Stimulated activated naive CD8-positive, alpha-beta T cell treated with anti-CD3 and anti-CD28 coated beads, Interleukin-15, Interleukin-2, amounts not matched to agents 100 ng/mL and 50 ng/mL, for 24 hours (primary cell): ENCODE measurements around the gene AHCY.
"Not testable (repeated sequence)": the region's sequence is repeated elsewhere in the genome, so short reads cannot be mapped to it uniquely, and the experiment has no call there.

ENCODE experiments used
- H3K27ac Mint-ChIP-seq: one replicate; pipeline ENCODE4 v1.8.0; 2021; ENCODE audit warnings: mild to moderate bottlenecking, mixed read lengths
- H3K27me3 Mint-ChIP-seq: one replicate; pipeline ENCODE4 v1.8.0; 2021; ENCODE audit warnings: mixed read lengths
- H3K36me3 Mint-ChIP-seq: one replicate; pipeline ENCODE4 v1.8.0; 2021; ENCODE audit warnings: low read depth, mixed read lengths
- H3K4me1 Mint-ChIP-seq: one replicate; pipeline ENCODE4 v1.8.0; 2021; ENCODE audit warnings: low read depth, mixed read lengths
- H3K4me3 Mint-ChIP-seq: one replicate; pipeline ENCODE4 v1.8.0; 2021; ENCODE audit warnings: mild to moderate bottlenecking, mixed read lengths
- H3K9me3 Mint-ChIP-seq: one replicate; pipeline ENCODE4 v1.8.0; 2021; ENCODE audit warnings: mixed read lengths

AHCY gene

DNA sequence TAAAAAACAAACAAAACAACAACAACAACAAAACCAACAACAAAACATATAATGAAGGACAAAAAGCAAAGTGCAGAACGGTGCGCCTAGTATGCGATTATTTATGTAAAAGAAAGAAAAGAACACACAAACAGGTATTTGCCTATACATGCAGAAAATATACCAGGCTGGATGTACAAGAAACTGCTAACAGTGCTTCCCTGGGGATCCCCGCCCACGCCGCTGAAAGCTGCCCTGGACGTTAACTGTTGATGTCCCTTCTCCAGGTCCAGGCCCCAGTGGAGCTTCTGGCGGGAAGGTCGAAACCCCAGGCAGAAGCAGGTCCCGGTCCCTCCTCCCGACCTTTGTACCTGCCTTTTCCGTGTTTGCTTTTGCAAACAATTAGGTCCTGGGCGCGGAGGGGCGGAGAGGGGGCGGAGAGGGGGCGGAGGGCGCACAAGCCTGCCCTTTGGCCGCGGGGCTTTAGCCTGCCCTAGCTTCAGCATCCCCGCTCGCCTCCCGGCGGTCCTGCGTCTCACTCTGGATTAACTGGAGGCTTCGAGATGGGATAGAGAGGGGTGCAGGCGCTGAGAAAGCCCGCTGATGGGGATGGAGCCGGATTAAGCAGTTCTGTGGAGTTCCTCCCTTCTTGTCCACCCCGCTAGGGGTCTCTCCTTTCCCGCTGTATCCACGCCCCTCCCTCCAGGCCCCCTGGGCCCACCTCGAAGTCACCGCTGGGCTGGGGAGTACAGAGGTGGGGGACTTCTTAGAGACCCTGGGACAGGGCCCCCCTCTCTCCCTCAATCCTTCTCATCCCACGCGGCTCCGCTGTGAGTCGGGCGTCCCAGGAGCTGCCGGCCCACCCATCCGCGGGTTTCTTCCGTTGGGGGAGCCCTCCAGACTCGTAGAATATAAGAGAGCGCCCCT lies 8.2 kb upstream of the AHCY start:
- Mint-ChIP-seq H3K9me3 (no peaks in the 10 kb centered on the region), H3K27me3 (peaks cover 18% of the 10 kb centered on the region), H3K27ac (no peak overlapping the region), H3K36me3 (no peaks in the 10 kb centered on the region), H3K4me1 (peaks cover 9% of the 10 kb centered on the region), H3K4me3 (no peak overlapping the region)

DNA sequence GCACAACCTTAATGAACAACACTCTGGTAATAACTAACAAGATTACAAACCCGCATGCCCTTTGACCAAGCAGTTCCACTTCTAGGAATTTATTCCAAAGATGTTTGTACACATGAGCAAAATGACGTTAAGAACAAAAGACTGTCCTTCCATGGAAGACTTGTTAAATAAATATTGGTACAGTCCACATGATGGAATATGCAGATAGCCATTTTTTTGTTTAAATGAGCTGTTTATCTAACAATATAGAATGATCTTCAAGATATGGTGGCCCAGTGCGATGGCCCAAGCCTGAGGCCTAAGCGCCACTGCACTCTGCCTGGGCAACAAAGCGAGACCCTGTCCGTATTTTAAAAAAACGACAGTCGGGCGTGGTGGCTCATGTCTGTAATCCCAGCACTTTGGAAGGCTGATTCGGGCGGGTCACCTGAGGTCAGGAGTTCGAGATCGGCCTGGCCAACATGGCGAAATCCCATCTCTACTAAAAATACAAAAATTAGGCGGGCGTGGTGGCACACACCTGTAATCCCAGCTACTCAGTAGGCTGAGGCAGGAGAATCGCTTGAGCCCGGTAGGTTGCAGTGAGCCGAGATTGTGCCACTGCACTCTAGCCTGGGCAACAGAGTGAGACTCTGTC lies 7.4 kb upstream of the AHCY start:
- Mint-ChIP-seq H3K36me3 (no peaks in the 10 kb centered on the region), H3K4me1 (peaks cover 9% of the 10 kb centered on the region), H3K27ac (no peak overlapping the region), H3K4me3 (no peak overlapping the region), H3K27me3 (peaks cover 18% of the 10 kb centered on the region), H3K9me3 (no peaks in the 10 kb centered on the region)

DNA sequence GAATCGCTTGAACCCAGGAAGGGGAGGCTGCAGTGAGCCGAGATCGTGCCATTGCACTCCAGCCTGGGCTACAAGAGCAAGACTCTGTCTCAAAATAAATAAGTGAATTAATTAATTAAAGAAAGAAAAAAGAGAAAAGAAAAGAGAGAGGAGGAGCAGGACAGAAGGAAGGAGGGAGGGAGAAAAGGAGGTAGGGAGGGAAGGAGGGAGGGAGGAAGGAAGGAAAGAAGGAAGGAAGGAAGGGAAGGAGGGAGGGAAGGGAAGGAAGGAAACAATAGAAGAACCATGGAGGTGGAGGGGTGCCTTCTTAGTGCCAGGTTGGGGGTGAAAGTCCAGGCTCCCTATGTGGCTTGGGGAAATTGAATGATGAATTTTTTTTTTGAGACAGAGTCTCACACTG lies 6.5 kb upstream of the AHCY start:
- Mint-ChIP-seq H3K4me3 (no peak overlapping the region), H3K27ac (no peak overlapping the region), H3K27me3 (peaks cover 18% of the 10 kb centered on the region), H3K4me1 (peaks cover 9% of the 10 kb centered on the region), H3K36me3 (no peaks in the 10 kb centered on the region), H3K9me3 (no peaks in the 10 kb centered on the region)

DNA sequence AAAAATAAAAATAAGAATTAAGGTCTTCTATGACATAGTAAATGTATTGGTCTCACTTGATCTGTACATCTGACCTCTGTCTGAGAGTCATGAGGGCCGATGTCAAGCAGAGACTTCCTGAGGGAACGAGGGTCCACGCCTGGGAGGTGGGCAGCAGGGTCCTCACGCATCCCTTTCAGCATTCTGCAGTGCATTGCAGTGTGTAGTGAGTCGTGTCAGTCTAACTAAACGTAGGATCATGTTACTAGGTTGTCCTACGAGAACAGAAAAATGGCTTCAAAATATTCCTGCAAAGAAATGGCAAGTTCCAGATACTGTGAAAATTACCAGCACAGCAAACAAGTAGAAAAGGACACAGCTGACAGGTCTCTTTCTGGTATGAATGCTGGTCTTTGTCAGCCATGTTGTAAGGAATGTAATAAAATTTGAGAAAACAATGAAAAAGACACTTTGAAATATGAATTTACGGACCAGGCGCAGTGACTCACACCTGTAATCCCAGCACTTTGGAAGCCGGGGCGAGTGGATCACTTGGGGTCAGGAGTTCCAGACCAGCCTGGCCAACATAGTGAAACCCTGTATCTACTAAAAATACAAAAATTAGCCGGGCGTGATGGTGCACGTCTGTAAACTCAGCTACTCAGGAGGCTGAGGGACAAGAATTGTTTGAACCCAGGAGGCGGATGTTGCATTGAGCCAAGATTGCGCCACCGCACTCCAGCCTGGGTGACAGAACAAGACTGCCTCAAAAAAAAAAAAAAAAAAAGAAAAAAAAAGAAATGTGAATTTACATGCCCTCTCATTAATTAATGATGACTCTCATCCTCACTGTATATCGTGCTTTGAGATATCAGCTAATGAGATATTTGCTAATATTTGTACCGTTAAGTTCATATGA lies 2.4 kb upstream of the AHCY start:
- H3K27ac Mint-ChIP-seq = no peak overlapping the region
- no peak overlapping the region for H3K4me3 Mint-ChIP-seq
- H3K9me3 Mint-ChIP-seq = no peaks in the 10 kb centered on the region
- peaks cover 4% of the 10 kb centered on the region for H3K27me3 Mint-ChIP-seq
- peaks cover 10% of the 10 kb centered on the region for H3K4me1 Mint-ChIP-seq
- peaks cover 9% of the 10 kb centered on the region for H3K36me3 Mint-ChIP-seq

DNA sequence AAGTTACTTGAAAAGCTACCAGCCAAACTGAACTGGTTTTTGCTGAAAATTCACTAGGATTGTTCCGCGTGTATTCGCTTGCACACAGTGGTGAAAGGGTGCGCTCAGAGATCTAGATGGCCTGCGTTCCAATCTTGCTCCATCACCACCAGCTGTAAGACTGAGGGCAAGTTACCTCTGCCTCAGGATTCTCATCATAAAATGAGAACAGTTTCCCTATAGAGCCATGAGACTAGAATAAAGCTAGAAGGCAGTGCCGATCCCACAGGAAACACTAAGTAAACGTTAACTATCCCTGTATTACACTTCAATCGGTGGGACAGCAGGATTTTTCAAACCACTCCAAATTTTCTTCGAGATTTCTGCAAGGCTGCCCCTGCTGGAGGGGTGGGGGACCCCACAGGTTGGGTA lies 838 bp downstream of the AHCY start:
- Mint-ChIP-seq H3K27me3 (no peaks in the 10 kb centered on the region), H3K4me1 (peaks cover 10% of the 10 kb centered on the region), H3K9me3 (no peaks in the 10 kb centered on the region), H3K4me3 (no peak overlapping the region), H3K27ac (peak overlapping the region; percentile 95), H3K36me3 (peaks cover 13% of the 10 kb centered on the region)

DNA sequence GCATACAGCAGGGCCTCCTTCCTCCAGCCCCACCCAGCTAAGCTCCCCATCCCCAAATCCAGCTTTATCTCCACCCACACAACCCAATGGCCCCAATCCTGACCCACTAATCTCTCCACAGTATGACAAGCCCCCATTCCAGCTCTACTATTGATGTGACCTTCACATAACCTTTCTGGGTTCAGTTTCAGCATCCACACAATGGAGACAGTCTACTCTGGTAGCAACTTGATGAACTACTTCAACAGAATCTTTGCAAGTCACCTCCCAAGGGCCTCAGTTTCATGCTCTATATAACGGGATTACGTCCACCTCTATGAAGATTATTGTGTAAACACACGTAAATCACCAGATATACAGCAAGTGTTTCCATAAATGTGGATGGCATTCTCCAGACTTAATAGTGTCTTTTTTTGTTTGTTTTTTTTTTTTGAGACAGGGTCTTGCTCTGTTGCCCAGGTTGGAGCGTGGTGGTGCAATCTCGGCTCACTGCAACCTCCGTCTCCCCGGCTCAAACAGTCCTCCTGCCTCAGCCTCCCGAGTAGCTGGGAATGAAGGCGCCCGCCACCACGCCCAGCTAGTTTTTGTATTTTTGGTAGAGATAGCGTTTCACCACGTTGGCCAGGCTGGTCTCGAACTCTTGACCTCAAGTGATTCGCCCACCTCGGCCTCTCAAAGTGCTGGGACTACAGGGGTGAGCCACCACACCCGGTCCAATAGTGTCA lies 1.4 kb downstream of the AHCY start:
- Mint-ChIP-seq H3K36me3 (peaks cover 13% of the 10 kb centered on the region), H3K27ac (peak overlapping the region; percentile 95), H3K4me1 (peaks cover 10% of the 10 kb centered on the region), H3K4me3 (no peak overlapping the region), H3K9me3 (no peaks in the 10 kb centered on the region), H3K27me3 (no peaks in the 10 kb centered on the region)

DNA sequence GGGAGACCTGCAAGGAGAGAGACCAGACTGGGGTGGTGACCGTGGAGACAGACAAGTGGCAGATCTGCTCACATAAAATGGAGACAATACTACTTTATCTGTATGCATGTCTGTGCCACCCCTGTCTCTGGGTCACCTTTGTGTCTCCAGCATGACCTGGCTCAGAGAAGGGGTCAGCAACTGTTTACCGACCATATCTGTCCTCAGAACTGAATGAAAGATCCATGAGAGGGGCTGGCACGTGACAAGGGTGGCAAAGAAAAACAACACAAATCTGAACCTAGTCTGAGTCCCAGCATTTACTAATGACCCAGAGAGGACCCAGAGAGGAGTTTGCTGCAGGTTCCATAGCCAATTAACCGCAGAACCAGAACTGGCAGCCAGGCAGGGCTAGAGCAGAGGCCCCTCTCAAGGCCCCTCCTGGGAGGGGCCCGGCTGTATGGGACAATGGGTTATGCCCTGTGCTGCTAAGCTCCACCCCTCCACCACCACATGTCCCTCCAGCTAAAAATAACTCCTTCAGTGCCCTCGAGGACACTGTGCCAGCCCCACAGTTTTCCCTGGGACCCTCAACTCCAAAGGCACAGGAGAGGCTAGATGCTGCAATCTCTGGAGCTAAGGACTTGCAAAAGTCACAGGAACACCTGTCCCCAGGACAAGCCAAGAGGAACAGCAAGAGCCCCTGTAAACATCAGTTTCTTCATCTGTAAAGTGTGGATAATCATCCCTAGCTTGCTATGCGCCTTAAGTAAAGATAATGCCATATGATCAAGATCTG lies 2.2 kb downstream of the AHCY start:
- Mint-ChIP-seq H3K4me3 (no peak overlapping the region), H3K36me3 (peaks cover 14% of the 10 kb centered on the region), H3K27ac (peak overlapping the region; percentile 95), H3K4me1 (peaks cover 10% of the 10 kb centered on the region), H3K27me3 (no peaks in the 10 kb centered on the region), H3K9me3 (no peaks in the 10 kb centered on the region)

DNA sequence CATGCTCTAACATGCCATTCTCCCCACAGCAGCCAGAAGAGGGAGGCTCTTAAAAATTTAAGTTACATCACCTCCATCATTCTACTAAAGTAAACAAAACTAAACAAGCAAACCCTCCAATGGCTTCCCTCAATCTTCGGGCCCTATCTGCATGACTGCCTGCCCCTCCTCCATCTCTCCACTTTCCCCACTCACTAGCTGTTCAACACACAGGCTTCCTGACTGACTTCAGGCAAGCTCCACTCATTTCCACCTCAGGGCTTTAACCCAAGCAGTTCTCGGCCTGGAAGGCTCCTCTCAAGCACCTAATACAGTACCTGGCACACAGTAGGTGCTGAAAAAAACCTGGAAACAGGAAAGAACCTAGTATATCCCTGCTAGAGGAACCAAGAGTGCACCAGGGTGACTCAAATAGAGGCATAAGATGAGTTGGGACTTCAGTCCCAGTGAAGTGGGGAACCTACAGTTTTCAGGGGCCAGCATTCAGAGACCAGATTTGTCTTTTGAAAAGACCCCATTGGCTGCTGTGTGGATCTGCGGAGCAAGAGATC lies 2.8 kb downstream of the AHCY start:
- Mint-ChIP-seq H3K27ac (no peak overlapping the region), H3K36me3 (peaks cover 18% of the 10 kb centered on the region)

DNA sequence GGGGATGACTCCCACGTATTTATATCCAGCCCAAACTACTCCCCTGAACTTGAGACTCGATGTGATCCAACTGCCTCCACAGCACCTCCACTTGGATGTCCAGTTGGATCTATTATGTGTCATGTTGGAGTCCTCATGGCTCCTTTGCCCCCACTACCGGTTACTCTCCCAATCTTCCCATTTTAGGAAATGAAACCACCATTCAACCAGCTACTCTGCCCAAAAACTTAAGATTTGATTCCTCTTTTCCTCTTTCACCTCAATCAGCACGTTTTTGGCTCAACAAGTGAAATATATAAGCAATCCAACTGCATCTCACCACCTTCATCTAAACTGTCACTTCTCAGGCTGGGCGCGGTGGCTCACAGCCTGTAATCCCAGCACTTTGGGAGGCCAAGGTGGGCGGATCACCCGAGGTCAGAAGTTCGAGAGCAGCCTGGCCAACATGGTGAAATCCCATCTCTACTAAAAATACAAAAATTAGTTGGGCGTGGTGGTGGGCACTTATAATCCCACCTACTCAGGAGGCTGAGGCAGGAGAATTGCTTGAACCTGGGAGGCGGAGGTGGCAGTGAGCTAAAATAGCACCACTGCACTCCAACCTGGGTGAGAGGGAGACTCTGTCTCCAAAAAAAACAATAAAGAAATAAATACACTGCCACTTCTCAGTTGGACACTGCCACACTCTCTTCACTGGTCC lies 3.4 kb downstream of the AHCY start:
- H3K9me3 Mint-ChIP-seq = no peaks in the 10 kb centered on the region

More for the DNA sequence above, 2.8 kb downstream of the AHCY start:
- Mint-ChIP-seq H3K4me3 (no peak overlapping the region), H3K27me3 (no peaks in the 10 kb centered on the region), H3K4me1 (peaks cover 10% of the 10 kb centered on the region), H3K9me3 (no peaks in the 10 kb centered on the region)

DNA sequence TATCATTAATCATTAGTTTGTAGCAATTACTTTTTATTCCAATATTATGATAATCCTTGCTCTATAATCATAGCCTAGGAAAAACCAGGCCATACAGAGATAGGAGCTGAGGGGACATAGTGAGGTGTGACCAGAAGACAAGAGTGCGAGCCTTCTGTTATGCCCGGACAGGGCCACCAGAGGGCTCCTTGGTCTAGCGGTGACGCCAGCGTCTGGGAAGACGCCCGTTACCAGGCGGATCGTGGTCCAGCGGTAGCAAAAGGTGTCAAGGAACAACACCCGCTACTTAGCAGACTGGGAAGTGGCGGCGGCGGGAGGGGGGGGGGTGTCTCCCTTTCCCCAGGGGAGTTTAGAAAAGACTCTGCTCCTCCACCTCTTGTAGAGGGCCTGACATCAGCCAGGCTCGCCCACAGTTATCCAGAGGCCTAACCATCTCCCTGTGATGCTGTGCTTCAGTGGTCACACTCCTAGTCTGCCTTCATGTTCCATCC lies 4.8 kb downstream of the AHCY start:
- not testable (repeated sequence) for H3K27ac Mint-ChIP-seq, H3K4me3 Mint-ChIP-seq, H3K4me1 Mint-ChIP-seq, H3K9me3 Mint-ChIP-seq, H3K27me3 Mint-ChIP-seq
- H3K36me3 Mint-ChIP-seq = peaks cover 35% of the 10 kb centered on the region

More for the DNA sequence above, 3.4 kb downstream of the AHCY start:
- Mint-ChIP-seq H3K27me3 (no peaks in the 10 kb centered on the region), H3K4me3 (no peak overlapping the region), H3K36me3 (peaks cover 22% of the 10 kb centered on the region), H3K27ac (no peak overlapping the region), H3K4me1 (peaks cover 10% of the 10 kb centered on the region)

DNA sequence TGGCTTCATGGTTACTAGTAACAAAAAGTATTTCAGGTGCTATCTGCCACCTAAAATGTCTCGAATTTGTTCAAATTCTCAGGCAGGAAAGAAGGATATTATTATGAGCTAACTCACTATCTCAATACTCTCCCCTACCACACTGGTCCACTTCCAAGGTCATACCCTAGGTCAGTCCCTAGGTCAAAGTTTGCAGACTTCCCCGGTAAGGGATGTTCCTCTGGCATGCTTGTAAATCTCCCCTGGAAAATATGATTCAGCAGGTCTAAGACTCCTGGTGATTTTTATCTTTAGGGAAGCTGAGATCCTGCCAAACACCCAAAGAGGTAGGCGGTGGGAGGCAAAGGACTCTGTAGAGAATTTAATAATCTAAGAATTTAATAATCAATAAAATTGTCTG lies 6.7 kb downstream of the AHCY start:
- Mint-ChIP-seq H3K36me3 (peaks cover 44% of the 10 kb centered on the region), H3K4me3 (no peak overlapping the region), H3K4me1 (no peaks in the 10 kb centered on the region), H3K9me3 (no peaks in the 10 kb centered on the region), H3K27ac (no peak overlapping the region), H3K27me3 (no peaks in the 10 kb centered on the region)

DNA sequence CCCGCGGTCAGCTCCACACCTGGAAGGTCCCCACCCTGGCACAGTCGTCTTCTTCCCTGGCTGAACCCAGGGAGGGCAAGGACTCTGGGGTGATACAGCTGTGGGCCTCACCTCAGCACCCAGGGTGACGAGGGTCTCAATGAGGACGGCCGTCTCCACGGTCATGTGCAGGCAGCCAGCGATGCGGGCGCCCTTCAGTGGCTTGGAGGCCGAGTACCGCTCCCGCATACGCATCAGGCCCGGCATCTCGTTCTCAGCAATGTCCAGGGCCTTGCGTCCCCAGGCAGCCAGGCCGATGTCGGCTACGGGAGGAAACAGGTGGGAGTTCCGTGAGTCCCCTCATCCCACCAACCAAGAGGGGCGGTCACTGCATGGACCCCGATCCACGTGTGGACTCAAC lies 7.9 kb downstream of the AHCY start:
- Mint-ChIP-seq H3K36me3 (peaks cover 54% of the 10 kb centered on the region), H3K4me1 (no peaks in the 10 kb centered on the region), H3K27ac (no peak overlapping the region)

DNA sequence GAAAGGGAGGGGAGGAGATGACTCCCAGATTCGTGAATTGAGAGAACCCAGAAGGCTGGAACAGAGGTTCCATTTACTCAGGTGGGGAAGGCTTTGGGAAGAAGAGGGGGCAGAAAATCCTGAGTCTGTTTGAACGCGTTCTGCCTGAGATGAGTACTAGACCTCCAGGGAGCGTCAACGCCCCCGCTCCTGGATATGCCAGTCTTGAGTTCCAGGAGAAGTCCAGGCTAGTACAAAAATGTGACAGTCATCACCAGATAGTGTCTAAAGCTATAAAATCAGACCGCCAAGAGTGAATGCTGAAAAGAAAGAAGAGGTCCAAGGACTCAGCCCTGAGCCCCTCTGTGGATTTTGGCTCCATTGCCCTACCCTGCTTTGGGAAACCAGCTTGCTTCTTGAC lies 8.6 kb downstream of the AHCY start:
- Mint-ChIP-seq H3K4me1 (no peaks in the 10 kb centered on the region), H3K36me3 (peaks cover 61% of the 10 kb centered on the region), H3K9me3 (no peaks in the 10 kb centered on the region), H3K27me3 (no peaks in the 10 kb centered on the region), H3K27ac (no peak overlapping the region), H3K4me3 (no peak overlapping the region)

More for the DNA sequence above, 7.9 kb downstream of the AHCY start:
- H3K27me3 Mint-ChIP-seq = no peaks in the 10 kb centered on the region
- no peak overlapping the region for H3K4me3 Mint-ChIP-seq
- H3K9me3 Mint-ChIP-seq = no peaks in the 10 kb centered on the region
